Stimulated activated CD4-positive, alpha-beta T cell treated with anti-CD3 and anti-CD28 coated beads, Interleukin-2, amount 100 ng/mL, for 48 hours (primary cell): ENCODE data around the gene RNF220.

ENCODE experiments used
- DNase-seq, 2 donors: peaks; one replicate each; pipeline ENCODE4 v3.0.0-alpha.2; 2020

RNF220 gene

GRCh38 chr1:44641126-44642102 lies 236.4 kb downstream of the RNF220 start:
- DNase-seq: no peak

- no peak for DNase-seq
Measured at GRCh38 chr1:44642255-44642654, 237.2 kb downstream of the RNF220 start.

GRCh38 chr1:44642925-44643324 lies 237.9 kb downstream of the RNF220 start:
- no peak for DNase-seq

GRCh38 chr1:44643721-44644334 lies 238.8 kb downstream of the RNF220 start:
- DNase-seq: no peak

GRCh38 chr1:44644806-44645205 lies 239.8 kb downstream of the RNF220 start:
- DNase-seq: no peak

GRCh38 chr1:44645476-44646244 lies 240.6 kb downstream of the RNF220 start:
- no peak for DNase-seq

- DNase-seq: no peak
Measured at GRCh38 chr1:44646261-44647110, 241.4 kb downstream of the RNF220 start.

- DNase-seq: no peak
Measured at GRCh38 chr1:44647896-44648295, 242.8 kb downstream of the RNF220 start.

GRCh38 chr1:44648529-44649250 lies 243.6 kb downstream of the RNF220 start:
- DNase-seq: no peak

GRCh38 chr1:44649788-44650158 lies 244.7 kb downstream of the RNF220 start:
- no peak for DNase-seq

- DNase-seq: no peak
Measured at GRCh38 chr1:44650159-44650831, 245.2 kb downstream of the RNF220 start.

GRCh38 chr1:44651069-44651468 lies 246.0 kb downstream of the RNF220 start:
- DNase-seq: no peak

GRCh38 chr1:44652445-44653106 lies 247.5 kb downstream of the RNF220 start:
- peak; percentile 74 to 75 for DNase-seq

GRCh38 chr1:44653107-44653964 lies 248.3 kb downstream of the RNF220 start:
- no peak for DNase-seq

- DNase-seq: no peak
Measured at GRCh38 chr1:44654621-44655187, 249.6 kb downstream of the RNF220 start.

GRCh38 chr1:44655609-44656008 lies 250.6 kb downstream of the RNF220 start:
- DNase-seq: no peak

GRCh38 chr1:44659566-44659965 lies 254.5 kb downstream of the RNF220 start:
- DNase-seq: no peak

GRCh38 chr1:44660176-44660575 lies 255.1 kb downstream of the RNF220 start:
- DNase-seq: no peak
